Kidney (tissue), 14 donors: Measurements from ENCODE around the gene CSNK1D. TPM values are rescaled to one million over a fixed set of nuclear protein-coding genes. Genes with fewer than 3 reads are reported as not detected.
A peak's percentile ranks its signal among the peaks of the same experiment; 100 is the strongest.

Source experiments
- DNase-seq, 5 donors: peaks; one replicate each; pipeline ENCODE4 v3.0.0-alpha.2; 2013 to 2020
- FAIRE-seq: peaks from 2 replicates; lab custom pipeline; 2012; peaks lifted over from hg19 to GRCh38; lab: Jason Lieb, UNC
- H3K27ac ChIP-seq, 2 donors: one replicate each; pipeline ENCODE4 v1.7.0; 2013; ENCODE audit warnings: low read depth in 2 of 2, low read length in 2 of 2, inconsistent platforms in 1 of 2
- H3K27me3 ChIP-seq: one replicate; pipeline ENCODE4 v1.7.1; 2013; ENCODE audit warnings: low read length, inconsistent platforms; ENCODE audit not compliant: control insufficient read depth, insufficient read depth
- H3K36me3 ChIP-seq, 3 donors: one replicate each; pipeline versions ENCODE4 v1.7.0 to v1.7.1; 2013; ENCODE audit warnings: low read length in 3 of 3, control low read depth in 1 of 3, inconsistent platforms in 1 of 3; ENCODE audit not compliant: insufficient read depth in 3 of 3, control insufficient read depth in 2 of 3
- H3K4me1 ChIP-seq, 3 donors: one replicate each; pipeline versions ENCODE4 v1.7.0 to v1.7.1; 2013; ENCODE audit warnings: low read length in 3 of 3, inconsistent platforms in 1 of 3, low read depth in 1 of 3; ENCODE audit not compliant: control insufficient read depth in 2 of 3, insufficient read depth in 2 of 3
- H3K4me3 ChIP-seq, 3 donors: one replicate each; pipeline versions ENCODE4 v1.7.0 to v1.8.1; 2013; ENCODE audit warnings: low read length in 3 of 3, control low read depth in 1 of 3, inconsistent platforms in 1 of 3
- H3K9ac ChIP-seq, 3 donors: one replicate each; pipeline versions ENCODE4 v1.7.0 to v1.7.1; 2013; ENCODE audit warnings: low read length in 3 of 3, control low read depth in 1 of 3, inconsistent platforms in 1 of 3
- H3K9me3 ChIP-seq, 3 donors: one replicate each; pipeline versions ENCODE4 v1.7.0 to v1.7.1; 2013; ENCODE audit warnings: low read length in 3 of 3, control low read depth in 1 of 3, inconsistent platforms in 1 of 3; ENCODE audit not compliant: control insufficient read depth in 2 of 3, insufficient read depth in 1 of 3
- intact Hi-C: fragments of 100-400 bp; cut with DNase I; formaldehyde crosslinking; loops from one replicate; pipeline ENCODE4 v1.11.1; 2022
- polyA plus RNA-seq: library from polyadenylated mRNA; stranded (reverse); fragments of 350-450 nt; fragmentation: Illumina TruSeq; extraction: RNeasy Lipid Tissue Mini Kit (QIAGEN cat#74804); gene quantifications from one replicate; pipeline ENCODE4 v1.2.3, GENCODE V29; 2014; ENCODE audit warnings: low read depth, low replicate concordance; ENCODE audit not compliant: insufficient read depth
- total RNA-seq: library from RNA; stranded (reverse); fragmentation: NEBNext Ultra II Directional; extraction: Animal tissue kit (Norgen Biotek cat#: 25700); gene quantifications from one replicate; pipeline ENCODE4 v1.2.1, GENCODE V29; 2021
- TF ChIP-seq, protein P1 (sequence below): IDR thresholded peaks from 3 replicates; pipeline ENCODE4 v1.5.1; 2012; ENCODE audit warnings: mild to moderate bottlenecking, moderate library complexity, borderline replicate concordance; ENCODE audit not compliant: insufficient read depth; ENCODE audit errors: extremely low read depth
- donor health status: control.
- donor health status: control.
- donor health status: control.
- donor health status: control.
- donor health status: control.
- donor health status: DM: yes; HTN: yes; CAD: no.
- donor health status: Normal renal cell carcinoma (clear cell type).

Gene CSNK1D
- total and polyA plus RNA-seq, 2 donors from 2014 or later: 69.7 to 160 TPM

DNA sequence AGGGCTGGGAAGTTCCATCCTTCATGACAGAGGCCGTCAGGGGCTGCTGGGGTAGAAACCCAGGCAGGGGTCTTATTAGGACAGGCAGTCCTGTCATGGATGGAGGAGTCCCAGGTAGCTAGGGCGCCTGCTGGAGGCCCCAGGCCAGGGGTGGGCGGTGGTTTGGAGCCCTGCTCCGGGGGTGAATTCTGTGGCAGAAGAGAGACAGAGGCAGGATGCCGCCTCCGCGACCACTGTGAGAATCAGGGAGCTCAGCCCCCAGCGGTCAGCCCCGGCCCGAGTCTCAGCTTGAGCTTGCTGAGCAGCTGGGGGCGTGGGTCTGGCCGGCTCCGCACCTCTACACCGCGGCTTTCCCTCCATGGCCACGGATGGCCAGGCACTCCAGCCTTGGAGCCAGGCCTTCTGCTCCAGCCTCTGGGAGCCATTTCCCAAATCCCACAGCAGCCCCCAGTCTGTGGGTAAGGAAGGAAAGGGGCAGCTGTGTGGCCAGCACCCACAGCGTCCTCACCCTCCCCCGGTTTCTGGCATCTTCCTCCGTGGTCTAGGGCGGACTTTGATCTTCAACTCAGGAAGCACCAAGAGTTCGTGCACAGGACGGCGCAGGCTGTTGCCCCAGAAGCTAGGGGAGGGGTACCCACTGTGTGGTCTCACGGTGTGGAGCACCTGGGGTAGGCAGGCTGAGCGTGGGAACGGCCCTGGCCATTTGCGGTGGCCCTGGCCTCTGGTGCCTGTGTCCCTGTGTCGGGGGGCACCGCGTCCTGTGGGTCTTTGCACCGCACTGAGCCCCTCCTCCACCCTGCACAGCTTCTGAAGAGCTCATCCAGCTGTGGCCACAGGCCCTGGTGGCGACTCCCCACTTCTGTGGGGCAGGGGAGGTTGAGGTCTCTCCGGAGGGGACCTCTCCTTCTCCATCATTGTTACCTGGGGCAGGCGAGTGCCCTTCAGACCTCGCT is 29.8 kb upstream of the CSNK1D start:
- no peaks in the 10 kb centered on the region for H3K9me3 ChIP-seq
- no peak overlapping the region for H3K9ac ChIP-seq
- H3K27ac ChIP-seq: peak overlapping the region in 1 of 2 donors; percentile 17
- peak in 3 of 5 donors; percentile 36 to 64 (median 46) for DNase-seq
- FAIRE-seq: no peak
- TF ChIP-seq, protein P1, sequence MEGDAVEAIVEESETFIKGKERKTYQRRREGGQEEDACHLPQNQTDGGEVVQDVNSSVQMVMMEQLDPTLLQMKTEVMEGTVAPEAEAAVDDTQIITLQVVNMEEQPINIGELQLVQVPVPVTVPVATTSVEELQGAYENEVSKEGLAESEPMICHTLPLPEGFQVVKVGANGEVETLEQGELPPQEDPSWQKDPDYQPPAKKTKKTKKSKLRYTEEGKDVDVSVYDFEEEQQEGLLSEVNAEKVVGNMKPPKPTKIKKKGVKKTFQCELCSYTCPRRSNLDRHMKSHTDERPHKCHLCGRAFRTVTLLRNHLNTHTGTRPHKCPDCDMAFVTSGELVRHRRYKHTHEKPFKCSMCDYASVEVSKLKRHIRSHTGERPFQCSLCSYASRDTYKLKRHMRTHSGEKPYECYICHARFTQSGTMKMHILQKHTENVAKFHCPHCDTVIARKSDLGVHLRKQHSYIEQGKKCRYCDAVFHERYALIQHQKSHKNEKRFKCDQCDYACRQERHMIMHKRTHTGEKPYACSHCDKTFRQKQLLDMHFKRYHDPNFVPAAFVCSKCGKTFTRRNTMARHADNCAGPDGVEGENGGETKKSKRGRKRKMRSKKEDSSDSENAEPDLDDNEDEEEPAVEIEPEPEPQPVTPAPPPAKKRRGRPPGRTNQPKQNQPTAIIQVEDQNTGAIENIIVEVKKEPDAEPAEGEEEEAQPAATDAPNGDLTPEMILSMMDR: no peak
- H3K36me3 ChIP-seq: no peaks in the 10 kb centered on the region
- peaks cover 0 to 17% (median 7%) of the 10 kb centered on the region in 3 donors for H3K4me1 ChIP-seq
- no peaks in the 10 kb centered on the region for H3K27me3 ChIP-seq
- no peak overlapping the region for H3K4me3 ChIP-seq
- intact Hi-C loops: no loop called here

DNA sequence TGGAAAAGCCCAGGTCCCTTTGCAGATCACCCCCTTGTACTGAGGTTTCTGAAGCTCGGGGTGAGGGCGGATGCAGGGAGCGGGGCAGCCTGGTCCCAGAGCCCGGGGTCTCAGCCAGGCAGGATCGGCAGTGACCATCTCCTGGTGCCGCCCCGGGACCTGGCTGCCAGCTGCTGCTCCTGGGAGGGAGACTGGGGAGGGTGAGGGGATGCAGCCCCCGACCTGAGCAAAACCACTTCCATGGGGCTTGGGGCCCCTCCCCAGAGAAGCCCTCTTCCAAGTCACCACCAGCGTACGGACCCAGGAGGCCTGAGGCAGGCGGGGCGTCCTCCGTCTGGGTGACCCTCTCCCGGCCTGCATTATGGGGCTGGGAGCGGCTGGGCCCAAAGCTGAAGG is 29.1 kb upstream of the CSNK1D start:
- TF ChIP-seq, protein P1: no peak
- peaks cover 0 to 21% (median 12%) of the 10 kb centered on the region in 3 donors for H3K4me1 ChIP-seq
- intact Hi-C loops: no loop called here
- H3K27me3 ChIP-seq: no peaks in the 10 kb centered on the region
- H3K9me3 ChIP-seq: no peaks in the 10 kb centered on the region
- no peak overlapping the region for H3K9ac ChIP-seq
- H3K27ac ChIP-seq: no peak overlapping the region
- H3K36me3 ChIP-seq: no peaks in the 10 kb centered on the region
- no peak for FAIRE-seq
- no peak for DNase-seq
- no peak overlapping the region for H3K4me3 ChIP-seq

DNA sequence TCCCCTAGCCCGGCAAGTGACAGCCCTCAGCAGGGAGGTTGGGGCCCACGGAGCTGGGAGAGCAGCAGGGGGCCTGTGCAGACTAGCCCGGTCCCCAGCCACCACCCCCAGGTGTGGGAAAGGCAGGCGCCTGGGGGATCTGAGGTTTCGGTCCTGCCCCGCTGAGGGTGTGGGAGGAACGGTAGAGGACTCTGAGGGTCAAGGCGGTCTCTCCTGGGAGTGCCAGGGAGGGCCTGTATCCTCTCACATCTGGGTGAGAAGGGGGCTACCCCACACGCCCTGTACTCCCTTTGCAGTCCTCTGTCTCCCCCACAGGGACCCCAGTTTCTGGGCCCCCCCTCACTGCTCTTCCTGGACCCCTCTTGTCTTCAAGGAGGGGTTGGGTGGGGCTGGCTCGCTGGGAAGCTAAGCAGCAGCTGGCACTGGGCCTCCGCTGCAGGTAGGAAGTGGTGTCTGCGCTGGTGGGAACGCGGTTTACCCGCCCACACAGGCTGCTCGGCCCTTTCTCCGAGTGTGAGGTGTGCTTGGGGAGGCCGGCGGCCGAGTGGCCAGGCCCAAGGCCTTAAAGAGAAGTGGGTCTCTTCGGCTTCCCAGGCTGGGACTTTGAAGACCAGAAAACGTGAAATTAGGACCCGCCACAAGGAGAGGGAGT is 28.5 kb upstream of the CSNK1D start:
- Histone ChIP-seq H3K9ac (no peak overlapping the region), H3K36me3 (no peaks in the 10 kb centered on the region), H3K27ac (no peak overlapping the region), H3K4me3 (no peak overlapping the region), H3K9me3 (no peaks in the 10 kb centered on the region), H3K27me3 (no peaks in the 10 kb centered on the region), H3K4me1 (peaks cover under 1 to 26% (median 18%) of the 10 kb centered on the region in 3 donors)
- peak in 2 of 5 donors; percentile 60 to 78 for DNase-seq
- TF ChIP-seq, protein P1: no peak
- no peak for FAIRE-seq
- intact Hi-C loops: no loop called here
